SK-N-SH (cell line): ENCODE data around the gene GPR34.

Source experiments
- CHD2 ChIP-seq: fragments of 150-350 bp; IDR thresholded peaks from 2 replicates; pipeline ENCODE4 v1.6.1; 2018; ENCODE audit warnings: low read length; ENCODE audit not compliant: partially characterized antibody
- CTCF ChIP-seq: fragments of 200-600 bp; sonication (generic); IDR thresholded peaks from 2 replicates; pipeline ENCODE4 v1.6.1; 2017; ENCODE audit warnings: antibody characterized with exemption, mild to moderate bottlenecking, moderate library complexity
- EZH2phosphoT487 ChIP-seq: fragments of 200-600 bp; sonication (generic); IDR thresholded peaks from 2 replicates; pipeline ENCODE4 v1.6.1; 2017; ENCODE audit warnings: low read depth, mixed run types, mild to moderate bottlenecking, antibody characterized with exemption, moderate library complexity, borderline replicate concordance
- MEF2A ChIP-seq: IDR thresholded peaks from 2 replicates; pipeline ENCODE4 v1.4.0; 2012; ENCODE audit warnings: low read depth, borderline replicate concordance
- RFX5 ChIP-seq: IDR thresholded peaks from 2 replicates; pipeline ENCODE4 v1.6.1; 2012; ENCODE audit warnings: mild to moderate bottlenecking, improper control_type of control experiment, low read length
- TAF1 ChIP-seq: IDR thresholded peaks from 2 replicates; pipeline ENCODE4 v1.6.1; 2012; ENCODE audit warnings: low read depth, mild to moderate bottlenecking, low read length, moderate library complexity, borderline replicate concordance
- USF2 ChIP-seq: fragments of 150-350 bp; IDR thresholded peaks from 2 replicates; pipeline ENCODE4 v1.6.1; 2017; ENCODE audit warnings: antibody characterized with exemption, low read length, low read depth, borderline replicate concordance

- TF ChIP-seq CHD2 (no peak), MEF2A (no peak), RFX5 (no peak), EZH2phosphoT487 (no peak), USF2 (no peak), CTCF (no peak), TAF1 (no peak)
Measured at GRCh38 chrX:41711021-41711667, 22.4 kb downstream of the GPR34 start.
